GM18870 (cell line): ENCODE measurements around the gene LMX1B.

Experiments
- ATAC-seq: cut with Tn5 transposase; IDR thresholded peaks from one replicate; pipeline ENCODE4 v1.9.1; 2021; ENCODE audit warnings: moderate library complexity; ENCODE audit not compliant: unreplicated experiment

The LMX1B gene

DNA sequence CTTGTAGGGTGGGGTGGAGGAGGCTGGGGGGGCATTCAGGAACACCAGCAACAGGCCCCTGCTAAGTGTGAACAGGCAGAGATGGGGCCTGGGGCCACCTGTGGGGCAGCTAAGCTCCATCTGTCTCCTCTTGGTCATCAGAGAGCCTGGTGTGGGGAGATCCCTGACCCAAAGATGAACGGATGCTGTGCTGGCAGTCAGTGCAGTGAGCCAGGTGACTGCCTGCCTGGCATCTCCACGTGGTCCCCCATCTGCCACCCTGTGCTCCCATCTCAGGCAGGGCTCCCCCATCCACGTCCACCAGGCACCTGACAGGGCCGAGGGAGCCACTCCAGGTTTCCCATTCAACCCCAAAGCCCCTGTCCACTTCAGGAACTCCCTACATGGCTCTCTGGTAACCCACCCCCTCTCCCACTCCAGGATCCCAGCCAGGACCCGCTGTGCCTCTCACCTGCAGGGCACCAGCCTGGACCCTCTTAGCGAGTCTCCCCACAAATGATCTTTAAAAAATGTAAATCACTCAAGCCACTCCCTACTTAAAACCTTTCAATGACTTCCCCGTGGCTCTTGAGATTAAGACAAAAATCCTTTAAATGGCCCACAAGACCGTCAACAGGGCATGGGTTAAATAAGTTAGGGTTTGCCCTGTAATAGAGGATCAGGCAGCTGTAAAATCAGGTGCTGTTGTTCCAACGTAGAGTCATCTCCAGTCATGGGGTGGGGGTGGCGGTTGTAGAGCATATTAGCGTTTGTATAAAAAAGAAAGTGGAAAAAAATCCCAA is 60.8 kb downstream of the LMX1B start:
- ATAC-seq = no peak

DNA sequence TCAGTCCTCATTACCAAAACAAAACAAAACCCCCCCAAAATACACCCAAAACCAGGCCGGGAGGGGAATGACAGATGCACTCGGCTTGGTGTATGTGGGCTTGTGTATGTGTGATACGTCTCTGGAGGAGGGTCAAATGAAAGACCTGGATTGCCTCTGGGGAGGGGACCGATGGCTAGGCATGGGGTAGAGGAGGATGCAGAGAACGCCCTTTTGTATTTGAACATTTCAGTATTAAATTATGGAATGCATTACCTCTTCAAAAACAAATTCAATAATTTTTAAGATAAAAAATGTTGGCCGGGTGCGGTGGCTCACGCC is 61.4 kb downstream of the LMX1B start:
- no peak for ATAC-seq

DNA sequence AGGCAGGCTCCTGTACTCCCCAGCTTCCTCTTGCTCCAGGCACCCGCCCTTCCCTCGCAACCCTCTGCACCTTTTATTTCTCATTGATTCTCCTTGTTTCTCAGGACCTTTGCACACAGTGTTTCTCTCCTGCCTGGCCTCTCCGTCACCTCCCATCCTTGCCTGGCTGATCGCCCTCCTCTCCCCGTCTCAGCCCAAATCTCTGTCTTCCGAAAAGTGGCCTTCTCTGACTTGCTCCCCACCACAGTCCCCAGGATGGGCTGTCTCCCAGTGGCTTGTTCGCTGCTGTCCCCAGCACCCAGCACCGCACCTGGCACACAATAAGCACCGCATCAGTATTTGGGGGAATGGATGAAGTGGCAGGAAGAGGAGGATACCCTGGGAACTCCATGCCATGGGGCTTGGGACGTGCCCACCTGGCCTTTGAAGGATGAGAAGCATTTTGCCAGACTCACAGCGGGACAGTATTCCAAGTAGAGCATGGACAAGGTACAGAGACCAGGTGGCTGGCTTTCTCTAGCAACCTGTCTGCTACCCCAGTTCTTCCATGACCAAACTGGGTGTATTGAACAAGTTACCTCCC is 62.5 kb downstream of the LMX1B start:
- ATAC-seq = no peak

DNA sequence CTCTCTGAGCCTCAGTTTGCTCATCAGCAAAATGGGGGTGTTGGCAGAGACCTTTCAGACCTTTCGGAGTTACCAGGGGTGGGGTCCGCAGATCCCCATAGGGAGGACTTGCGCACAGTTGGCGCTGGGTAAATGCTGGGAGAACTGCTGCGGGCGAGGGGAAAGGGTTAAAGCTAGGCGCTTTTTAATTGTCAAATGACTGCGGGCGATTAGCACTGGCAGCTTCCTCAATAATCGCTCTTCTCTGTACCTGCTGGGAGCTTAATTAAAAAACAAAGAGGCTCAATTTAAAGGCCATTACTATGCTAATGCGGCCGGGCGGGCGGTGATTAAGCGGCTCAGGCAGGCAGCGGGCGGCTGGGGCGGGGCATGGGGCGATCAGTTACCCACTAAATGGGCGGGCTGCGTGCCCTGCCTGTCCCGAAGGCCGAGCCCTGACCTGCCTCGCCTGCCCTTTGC is 63.0 kb downstream of the LMX1B start:
- no peak for ATAC-seq

DNA sequence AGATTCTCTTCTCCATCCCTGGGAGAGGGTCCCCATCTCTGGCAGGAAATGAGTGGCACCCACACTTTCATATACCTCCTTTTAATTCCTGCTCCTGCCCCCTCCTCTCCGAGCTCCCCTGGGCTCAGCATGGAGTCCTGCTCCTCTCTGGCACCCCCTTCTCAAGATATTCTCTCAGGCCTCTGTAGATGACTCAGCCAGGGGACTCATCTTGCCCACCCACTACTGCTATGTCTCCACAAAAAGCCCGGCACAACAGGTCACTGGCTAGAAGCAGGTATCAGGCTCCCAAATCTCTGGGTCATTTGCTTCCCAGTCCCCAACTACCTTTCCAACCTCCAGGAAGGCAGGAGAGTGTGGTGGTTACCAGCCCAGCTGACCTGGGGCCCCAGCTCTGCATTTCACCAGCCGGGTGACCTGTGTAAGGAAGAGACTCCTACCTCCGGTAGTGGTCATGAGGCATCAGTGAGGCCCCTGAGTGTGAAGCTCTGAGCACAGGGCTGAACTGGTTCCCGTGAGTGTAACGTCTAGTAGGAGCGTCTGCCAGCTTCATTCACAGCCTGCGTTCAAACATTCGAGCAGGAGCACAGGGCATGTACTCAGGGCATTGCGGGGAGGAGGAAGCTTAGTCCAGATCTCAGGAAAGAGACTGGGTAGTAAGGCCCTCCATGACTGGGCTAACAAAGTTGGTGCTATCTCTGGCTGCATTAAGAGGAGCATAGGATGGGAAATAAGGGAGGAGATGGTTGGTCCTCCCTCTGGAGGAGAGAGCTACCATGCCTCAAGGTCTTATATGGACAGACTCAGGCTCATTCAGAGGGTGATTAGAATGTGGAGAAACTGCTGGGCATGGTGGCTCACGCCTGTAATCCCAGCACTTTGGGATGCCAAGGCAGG is 63.7 kb downstream of the LMX1B start:
- no peak for ATAC-seq

DNA sequence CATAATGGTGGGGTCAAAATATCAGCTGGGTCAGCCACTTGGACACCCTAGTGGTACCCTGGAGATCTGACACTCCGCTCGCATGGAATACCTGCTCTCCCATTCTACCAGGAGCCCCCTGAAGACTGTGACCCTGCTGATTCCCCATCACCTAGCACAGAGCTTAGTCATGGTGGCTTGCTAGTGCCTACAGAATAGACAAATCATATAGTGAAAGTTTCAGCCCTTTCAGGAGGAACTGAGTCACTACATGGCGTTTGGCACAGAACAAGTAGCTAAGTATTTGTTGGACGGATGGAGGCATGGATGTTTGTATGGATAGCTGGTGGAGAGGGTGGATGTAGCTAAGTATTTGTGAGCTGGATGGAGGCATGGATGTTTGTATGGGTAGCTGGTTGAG is 65.3 kb downstream of the LMX1B start:
- ATAC-seq = no peak

DNA sequence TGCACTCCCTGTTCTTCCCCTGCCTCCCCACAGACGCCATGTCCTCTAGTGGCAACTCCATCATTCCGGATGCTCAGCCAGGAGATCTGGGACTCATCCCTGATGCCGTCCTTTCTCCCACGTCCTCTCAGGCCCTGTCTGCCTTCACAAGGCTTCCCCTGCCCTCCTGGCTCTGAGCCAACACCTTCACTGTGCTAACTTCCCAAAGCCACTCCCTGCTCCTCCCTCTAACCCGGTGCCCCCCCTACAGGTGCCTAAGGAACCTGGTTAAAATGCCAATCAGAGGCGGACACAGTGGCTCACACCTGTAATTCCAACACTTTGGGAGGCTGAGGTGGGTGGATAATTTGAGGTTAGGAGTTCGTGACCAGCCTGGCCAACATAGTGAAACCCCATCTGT is 67.6 kb downstream of the LMX1B start:
- ATAC-seq = no peak

DNA sequence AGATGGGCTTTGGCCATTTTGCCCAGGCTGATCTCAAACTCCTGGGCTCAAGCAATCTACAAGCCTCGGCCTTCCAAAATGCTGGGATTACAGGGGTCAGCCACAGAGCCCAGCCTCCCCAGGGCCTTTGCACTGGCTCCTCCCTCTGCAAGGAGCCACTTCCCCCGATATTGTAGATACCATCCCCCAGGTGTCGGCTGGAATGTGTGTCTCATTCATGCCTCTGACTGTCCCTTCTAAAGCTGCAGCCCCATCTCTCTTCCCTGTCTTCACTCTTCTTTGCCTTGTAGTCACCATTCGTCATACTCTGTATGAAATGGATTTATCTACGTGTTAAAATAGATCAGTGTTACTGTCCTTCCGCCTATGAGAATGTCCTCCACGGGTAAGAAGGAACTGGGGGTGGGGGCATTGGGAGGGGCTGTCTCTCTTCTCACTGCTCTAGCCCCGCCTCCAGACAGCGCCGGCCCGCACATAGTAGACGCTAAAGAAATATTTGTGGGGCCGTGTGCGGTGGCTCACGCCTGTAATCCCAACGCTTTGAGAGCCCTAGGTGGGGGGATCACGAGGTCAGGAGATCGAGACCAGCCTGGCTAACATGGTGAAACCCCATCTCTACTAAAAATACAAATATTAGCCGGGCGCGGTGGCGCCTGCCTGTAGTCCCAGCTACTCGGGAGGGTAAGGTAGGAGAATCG is 68.5 kb downstream of the LMX1B start:
- no peak for ATAC-seq

DNA sequence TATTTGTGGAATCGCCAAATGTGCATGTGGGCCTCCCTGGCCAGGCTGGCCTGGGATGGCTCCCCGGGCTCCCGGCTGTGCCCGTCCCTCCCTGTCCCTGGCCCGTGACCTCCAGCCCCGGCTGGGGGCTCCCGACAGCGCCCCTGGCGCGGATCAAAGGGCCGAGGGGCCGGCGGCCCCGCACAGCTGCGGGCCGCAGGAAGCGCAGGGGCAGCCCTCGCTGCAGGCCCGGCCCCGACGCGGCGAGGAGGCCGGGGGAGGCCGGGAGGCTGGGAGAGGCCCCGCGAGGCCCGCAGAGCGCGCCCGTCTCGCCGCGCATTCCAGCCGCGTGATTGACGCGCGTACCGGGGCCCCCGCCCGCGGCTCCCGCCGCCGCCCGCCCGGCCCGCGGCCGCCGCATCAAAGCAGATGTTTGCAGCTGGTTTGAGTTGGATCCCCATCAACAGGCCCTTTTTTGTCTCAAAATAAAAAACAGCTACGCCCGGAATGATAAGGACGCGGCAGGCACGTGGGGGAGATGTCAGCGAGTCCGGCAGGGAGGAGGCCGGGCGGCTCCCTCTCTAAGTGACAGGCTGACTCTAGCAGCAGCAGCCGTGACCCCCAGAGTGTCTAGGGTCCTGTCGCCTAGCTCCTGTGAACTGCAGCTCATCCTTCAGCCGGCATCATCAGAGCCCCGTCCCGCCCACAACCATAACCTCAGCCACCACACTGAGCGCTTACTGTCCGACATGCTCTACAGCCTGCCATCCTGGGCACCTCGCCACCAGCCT is 69.4 kb downstream of the LMX1B start:
- ATAC-seq = no peak

DNA sequence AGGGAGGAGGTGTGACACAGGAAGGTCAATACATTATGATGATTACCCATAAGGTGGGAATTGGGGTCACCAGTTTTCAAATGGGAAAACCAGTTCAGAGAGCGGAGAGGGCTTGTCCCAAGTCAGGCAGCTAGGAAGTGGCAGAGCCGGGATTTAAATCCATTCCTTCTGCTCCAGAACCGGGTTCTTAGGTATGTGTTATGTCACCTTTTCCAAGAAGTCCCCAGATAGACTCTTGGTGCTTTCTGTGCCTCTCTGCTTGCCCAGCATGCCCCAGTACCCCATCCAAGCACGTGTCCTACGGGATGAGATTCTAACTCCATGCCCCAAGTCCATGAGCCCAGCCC is 69.9 kb downstream of the LMX1B start:
- ATAC-seq = no peak

DNA sequence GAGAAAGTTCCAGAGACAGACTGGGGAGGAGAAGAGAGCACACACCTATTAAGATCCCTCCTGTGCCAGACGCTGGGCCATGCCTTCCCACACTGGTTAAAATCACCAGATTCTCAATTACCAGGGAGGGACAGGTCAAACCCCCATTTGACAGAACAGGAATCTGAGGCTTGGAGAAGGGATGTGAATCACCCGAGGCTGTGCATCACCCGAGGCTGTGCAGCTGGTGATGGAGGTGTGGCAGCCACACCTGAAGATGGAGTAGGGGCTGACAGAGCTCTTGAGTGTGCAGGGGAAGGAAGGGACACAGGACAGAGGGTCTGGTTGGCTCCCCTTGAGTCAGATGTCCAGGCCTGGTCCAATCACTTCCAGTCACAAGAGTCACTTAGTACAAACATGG is 70.6 kb downstream of the LMX1B start:
- ATAC-seq = no peak

DNA sequence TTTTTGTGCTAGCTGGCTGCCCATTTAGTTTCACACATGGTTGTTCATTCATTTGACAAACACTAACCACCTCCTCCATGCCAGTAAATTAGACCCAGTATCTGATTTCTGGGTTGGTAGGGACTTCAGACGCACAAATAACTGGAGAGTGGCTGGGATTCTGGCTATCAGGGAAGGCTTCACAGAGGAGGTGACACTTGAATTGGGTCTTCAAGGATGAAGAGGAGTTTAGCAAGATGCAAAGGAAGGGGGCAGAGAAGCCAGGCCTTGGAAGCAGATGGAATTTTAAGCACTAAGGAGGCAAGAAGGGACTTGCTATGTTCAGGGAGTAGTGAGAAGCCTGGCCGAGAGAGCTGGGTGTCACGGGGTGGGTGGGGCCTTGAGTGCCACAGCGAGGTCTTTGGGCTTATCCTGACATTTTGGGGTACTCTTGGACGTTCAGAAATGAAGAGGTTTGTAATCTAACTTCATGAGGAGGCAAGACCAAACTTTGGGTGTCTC is 71.3 kb downstream of the LMX1B start:
- ATAC-seq = no peak

DNA sequence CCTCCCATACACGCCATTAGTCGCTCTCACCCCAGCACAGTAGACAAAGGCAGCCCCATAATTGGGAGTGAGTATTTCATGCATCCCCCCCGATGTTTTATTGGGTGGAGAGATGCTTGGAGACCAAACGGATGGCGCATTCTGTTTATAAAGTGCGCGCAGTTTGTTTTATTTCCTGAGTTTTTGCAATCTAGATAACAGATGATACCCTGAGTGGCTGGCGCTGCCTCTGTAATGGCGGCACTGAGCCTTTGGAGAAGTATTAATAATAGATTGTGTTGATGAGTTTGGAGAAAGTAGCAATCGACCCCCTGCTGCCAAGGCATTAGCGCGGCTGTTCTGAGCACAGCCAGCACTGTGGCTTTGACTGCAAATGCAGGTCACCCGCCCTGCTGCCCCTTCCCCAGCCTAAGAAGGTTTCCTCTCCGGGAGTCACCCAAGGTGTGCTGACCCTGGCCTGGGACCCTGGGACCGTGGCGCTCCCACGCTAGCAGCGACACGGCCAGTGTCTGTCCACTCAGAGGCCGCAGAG is 74.3 kb downstream of the LMX1B start:
- ATAC-seq = no peak

DNA sequence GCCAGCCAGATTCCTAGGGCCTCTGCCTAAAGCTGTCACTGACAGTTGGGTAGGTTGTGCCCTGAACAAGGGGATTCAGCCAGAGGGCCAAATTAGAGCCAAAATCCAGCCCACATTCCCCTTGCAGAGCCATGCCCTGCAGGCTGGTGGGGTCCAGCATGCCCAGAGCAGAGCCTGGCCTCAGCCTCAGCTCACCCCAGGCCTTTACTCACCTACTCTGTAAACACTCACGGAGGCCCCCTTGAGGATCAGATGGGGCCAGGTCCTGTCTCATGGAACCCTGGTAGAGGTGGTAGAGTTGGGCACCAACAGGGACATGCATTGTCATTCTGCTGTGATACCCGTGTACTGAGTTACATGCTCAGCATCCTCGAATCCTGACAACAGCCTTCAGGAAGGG is 74.9 kb downstream of the LMX1B start:
- no peak for ATAC-seq

DNA sequence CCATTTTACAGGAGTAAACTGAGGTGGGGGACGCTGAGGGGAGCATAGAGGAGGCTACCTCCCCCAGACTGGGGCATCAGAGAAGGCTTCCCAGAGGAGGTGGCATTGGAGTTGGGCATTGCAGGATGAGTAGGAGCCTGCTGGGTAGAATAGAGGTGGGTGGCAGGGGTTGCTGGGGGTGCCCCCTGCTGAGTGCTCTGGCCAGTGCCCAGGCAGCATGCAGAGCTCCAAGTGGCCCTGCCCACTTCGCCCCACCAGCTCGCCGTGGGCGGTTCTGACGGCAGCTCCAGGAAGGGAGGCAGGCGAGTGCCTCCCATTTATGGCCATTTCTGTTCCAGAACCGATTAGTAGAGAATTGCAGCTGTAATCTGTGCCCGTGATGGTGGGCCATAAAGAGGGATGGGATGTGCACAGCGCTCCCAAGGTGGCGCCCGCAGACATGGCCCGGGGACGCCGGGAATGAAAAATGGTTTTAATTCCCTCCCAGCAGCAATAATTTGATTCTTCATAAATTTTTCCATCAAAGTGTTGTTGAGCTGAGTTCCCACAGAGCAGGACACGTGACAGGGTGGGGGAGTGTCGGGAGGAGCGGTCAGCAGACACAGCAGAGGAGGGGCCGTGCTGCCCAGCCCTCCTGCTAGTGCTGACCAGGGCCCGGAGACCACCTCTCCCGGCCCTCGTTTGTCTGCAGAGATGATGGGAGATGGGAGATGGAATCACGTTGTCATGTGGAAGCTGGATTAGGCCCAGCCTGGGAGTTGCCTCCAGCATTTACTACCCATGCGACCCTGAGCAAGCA is 75.5 kb downstream of the LMX1B start:
- ATAC-seq = no peak

DNA sequence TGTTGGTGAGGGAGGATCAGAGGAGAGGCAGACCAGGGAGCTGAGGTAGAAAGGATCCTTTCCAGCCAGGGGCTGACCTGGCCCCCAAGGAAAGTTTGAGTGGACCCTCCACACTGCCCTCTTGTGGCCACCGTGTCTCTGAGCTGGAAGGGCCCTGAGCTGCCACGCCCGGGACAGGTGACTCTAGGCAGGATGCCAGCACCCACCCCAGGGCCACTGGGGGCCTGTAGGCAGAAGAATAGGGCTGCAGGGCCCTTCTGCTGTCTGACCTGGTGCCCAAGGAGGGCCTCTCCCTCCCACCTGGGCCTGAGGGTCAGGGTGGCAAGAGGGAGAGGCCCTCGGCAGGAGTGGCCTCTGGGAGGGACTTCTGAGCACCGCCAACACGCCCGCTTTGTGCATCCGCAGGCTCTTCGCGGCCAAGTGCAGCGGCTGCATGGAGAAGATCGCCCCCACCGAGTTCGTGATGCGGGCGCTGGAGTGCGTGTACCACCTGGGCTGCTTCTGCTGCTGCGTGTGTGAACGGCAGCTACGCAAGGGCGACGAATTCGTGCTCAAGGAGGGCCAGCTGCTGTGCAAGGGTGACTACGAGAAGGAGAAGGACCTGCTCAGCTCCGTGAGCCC is 76.8 kb downstream of the LMX1B start:
- ATAC-seq = no peak

DNA sequence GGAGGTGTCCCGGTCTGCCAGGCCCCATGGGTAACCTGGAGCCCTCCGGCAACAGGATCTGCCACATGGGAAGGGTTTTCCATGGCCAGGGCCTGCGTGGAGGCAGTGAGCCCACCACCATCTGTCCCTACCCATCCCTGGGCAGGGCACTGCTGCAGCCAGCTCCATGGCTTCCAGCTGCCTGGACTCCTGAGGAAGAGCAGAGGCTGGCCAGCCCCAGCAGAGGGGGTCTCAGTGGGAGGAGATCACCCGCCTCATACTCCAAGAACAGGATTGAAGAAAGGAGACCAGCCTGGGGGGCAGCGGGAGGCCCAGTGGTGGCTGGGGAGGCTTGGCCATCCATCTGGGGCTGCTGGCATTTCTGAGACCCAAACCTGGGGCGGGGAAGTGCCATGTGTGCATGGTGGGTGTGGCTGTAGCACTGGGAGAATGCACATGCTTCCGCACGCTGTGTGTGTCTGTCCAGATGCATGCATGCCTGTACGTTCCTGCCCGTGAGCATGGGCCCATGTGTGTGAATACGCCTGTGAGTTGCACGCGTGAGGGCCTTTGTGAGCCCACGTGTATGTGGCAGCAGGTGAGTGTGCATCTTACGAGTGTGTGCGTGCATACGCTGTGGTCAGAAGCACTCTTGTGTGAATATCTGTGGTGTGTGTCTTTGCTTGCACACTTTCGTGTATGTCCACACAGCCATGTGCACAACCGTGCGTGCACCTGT is 78.5 kb downstream of the LMX1B start:
- ATAC-seq = no peak

DNA sequence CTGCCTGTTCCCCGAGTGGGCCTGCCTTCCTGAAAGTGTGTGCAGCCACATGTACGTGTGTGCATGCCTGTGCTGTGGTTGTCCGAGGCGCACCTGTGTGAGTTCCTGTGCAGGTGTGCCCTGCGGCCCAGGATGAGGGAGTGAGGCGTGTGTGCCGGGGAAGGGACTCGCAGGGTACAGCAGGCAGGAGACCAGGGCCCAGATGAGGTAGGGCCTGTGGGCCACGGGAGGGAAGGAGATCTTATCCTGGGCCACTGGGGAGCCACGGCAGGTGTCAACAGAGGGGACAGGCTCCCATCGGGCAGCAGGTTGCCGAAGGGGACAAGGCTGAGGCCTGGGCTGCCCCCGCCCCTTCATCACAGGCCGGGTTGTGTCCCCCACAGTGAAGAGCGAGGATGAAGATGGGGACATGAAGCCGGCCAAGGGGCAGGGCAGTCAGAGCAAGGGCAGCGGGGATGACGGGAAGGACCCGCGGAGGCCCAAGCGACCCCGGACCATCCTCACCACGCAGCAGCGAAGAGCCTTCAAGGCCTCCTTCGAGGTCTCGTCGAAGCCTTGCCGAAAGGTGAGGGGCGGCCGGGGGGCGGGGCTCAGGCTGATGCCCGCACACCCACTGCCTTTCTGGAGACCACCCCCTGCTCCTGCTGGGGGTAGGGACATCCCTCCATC is 79.2 kb downstream of the LMX1B start:
- ATAC-seq = no peak
